Lung (tissue), 12 donors: ENCODE data around the gene PRKCE. TPM values are rescaled to one million over a fixed set of nuclear protein-coding genes. Genes with fewer than 3 reads are reported as not detected.

Source experiments
- ATAC-seq: fragments of 200-7000 bp; cut with Tn5 transposase; one replicate; pipeline ENCODE4 v1.9.1; 2020; ENCODE audit warnings: moderate number of reproducible peaks; ENCODE audit not compliant: insufficient read depth, low FRiP score
- DNase-seq, 3 donors: peaks; one replicate each; pipeline ENCODE4 v3.0.0-alpha.2; 2013 to 2017
- H3K27ac ChIP-seq, 2 donors: one replicate each; pipeline ENCODE4 v1.5.1; 2013; ENCODE audit warnings: mild to moderate bottlenecking in 2 of 2, moderate library complexity in 2 of 2, control low read depth in 1 of 2, inconsistent platforms in 1 of 2, low read depth in 1 of 2, low read length in 1 of 2
- H3K27me3 ChIP-seq, 3 donors: one replicate each; pipeline ENCODE4 v1.5.1; 2013; ENCODE audit warnings: low read length in 2 of 3; ENCODE audit not compliant: control insufficient read depth in 3 of 3, insufficient read depth in 3 of 3
- H3K36me3 ChIP-seq, 4 donors: one replicate each; pipeline ENCODE4 v1.5.1; 2013; ENCODE audit warnings: low read length in 4 of 4, mild to moderate bottlenecking in 1 of 4, moderate library complexity in 1 of 4; ENCODE audit not compliant: control insufficient read depth in 4 of 4, insufficient read depth in 4 of 4
- H3K4me1 ChIP-seq, 5 donors: one replicate each; pipeline ENCODE4 v1.5.1; 2013; ENCODE audit warnings: low read length in 5 of 5, mild to moderate bottlenecking in 2 of 5, moderate library complexity in 1 of 5; ENCODE audit not compliant: control insufficient read depth in 5 of 5, insufficient read depth in 5 of 5
- H3K4me3 ChIP-seq: one replicate; pipeline ENCODE4 v1.5.1; 2013; ENCODE audit warnings: mild to moderate bottlenecking, control low read depth, moderate library complexity
- H3K9ac ChIP-seq, 2 donors: one replicate each; pipeline ENCODE4 v1.5.1; 2013; ENCODE audit warnings: low read length in 2 of 2, control low read depth in 1 of 2; ENCODE audit not compliant: insufficient read depth in 1 of 2
- H3K9me3 ChIP-seq, 4 donors: one replicate each; pipeline ENCODE4 v1.5.1; 2013; ENCODE audit warnings: low read length in 3 of 4, mild to moderate bottlenecking in 1 of 4, moderate library complexity in 1 of 4; ENCODE audit not compliant: control insufficient read depth in 4 of 4, insufficient read depth in 3 of 4
- WGBS, 2 donors: extraction: QIAGEN DNeasy Blood & Tissue Kit; methylation state at CpG; one replicate each; pipeline ENCODE4 v1.1.7; 2013; 5-methylcytosine and 5-hydroxymethylcytosine counted together
- polyA plus RNA-seq, 2 donors: library from polyadenylated mRNA; stranded (reverse); fragments of 200-250 nt; gene quantifications; one replicate each; pipeline ENCODE4 v1.2.1, GENCODE V29; 2013
- total RNA-seq, 2 donors: library from RNA; depleted of rRNA in 1 of 2; stranded (reverse); fragments of >200 nt in 1 of 2; gene quantifications; one replicate each; pipeline ENCODE4 v1.2.1, GENCODE V29; 2014 to 2021
- TF ChIP-seq, protein P1 (sequence below): IDR thresholded peaks from 2 replicates; pipeline ENCODE4 v1.5.1; 2012; ENCODE audit warnings: mild to moderate bottlenecking; ENCODE audit errors: control extremely low read depth, extremely low read depth
- donor health status: control.
- donor health status: control.
- donor health status: Bipolar disorder and iron deficiency.
- donor health status: healthy.
- donor health status: DM: yes; HTN: yes; CAD: no.

Gene PRKCE
- total and polyA plus RNA-seq, 4 donors, result 12.5 to 82.2 (median 32.1) TPM

DNA sequence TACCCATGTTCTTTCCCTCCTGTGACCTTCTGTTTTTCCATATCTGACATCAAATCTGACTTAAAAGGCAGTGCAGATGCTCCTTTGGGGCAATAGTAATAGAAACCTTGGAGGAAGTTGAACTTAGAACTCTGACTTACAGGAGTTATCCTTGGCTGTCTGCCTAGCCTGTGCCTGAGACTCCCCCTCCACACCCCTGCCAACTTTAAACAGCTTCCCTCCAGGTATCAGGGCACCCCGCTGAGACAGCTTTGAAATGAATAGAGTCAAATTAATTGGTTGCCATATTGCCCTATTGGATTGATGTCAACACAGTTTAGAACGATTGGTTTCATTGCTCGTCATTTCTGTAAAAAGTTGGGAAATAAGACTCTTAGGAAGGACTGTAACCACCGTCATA is 322.0 kb downstream of the PRKCE start:
- no peak for DNase-seq
- no peak for ATAC-seq
- Histone ChIP-seq H3K4me1 (peaks cover 0 to 11% (median 6%) of the 10 kb centered on the region in 5 donors), H3K36me3 (peaks cover 0 to 4% (median 0%) of the 10 kb centered on the region in 4 donors), H3K27me3 (no peaks in the 10 kb centered on the region), H3K27ac (no peak overlapping the region), H3K9ac (no peak overlapping the region), H3K4me3 (no peak overlapping the region), H3K9me3 (no peaks in the 10 kb centered on the region)
- TF ChIP-seq, protein P1, sequence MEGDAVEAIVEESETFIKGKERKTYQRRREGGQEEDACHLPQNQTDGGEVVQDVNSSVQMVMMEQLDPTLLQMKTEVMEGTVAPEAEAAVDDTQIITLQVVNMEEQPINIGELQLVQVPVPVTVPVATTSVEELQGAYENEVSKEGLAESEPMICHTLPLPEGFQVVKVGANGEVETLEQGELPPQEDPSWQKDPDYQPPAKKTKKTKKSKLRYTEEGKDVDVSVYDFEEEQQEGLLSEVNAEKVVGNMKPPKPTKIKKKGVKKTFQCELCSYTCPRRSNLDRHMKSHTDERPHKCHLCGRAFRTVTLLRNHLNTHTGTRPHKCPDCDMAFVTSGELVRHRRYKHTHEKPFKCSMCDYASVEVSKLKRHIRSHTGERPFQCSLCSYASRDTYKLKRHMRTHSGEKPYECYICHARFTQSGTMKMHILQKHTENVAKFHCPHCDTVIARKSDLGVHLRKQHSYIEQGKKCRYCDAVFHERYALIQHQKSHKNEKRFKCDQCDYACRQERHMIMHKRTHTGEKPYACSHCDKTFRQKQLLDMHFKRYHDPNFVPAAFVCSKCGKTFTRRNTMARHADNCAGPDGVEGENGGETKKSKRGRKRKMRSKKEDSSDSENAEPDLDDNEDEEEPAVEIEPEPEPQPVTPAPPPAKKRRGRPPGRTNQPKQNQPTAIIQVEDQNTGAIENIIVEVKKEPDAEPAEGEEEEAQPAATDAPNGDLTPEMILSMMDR, result no peak
- WGBS, 2 donors, result 63 to 76% methylated on average over 4 of the region's 4 CpGs

DNA sequence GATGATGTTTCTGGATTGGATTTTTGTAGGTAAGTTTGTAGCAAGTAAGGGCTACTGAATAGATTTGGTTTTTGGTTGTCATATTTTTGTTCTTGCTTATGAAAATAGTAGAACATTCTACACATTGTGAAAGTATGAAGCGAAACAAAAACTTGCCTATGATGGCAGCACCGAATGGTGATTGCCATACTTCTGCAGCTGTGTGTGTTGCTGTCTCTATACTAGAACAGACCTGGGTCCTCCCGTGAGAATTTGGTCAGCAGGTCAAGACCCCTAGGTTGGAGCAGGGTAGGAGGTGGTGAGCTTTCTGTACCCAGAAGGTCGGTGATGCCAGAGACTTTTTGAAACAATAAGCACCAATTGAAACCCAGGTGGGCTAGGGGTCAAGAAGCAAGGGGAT is 322.6 kb downstream of the PRKCE start:
- Histone ChIP-seq H3K4me1 (peaks cover 0 to 7% (median 0%) of the 10 kb centered on the region in 5 donors), H3K4me3 (no peak overlapping the region), H3K36me3 (peaks cover 0 to 8% (median 0%) of the 10 kb centered on the region in 4 donors), H3K9me3 (no peaks in the 10 kb centered on the region), H3K27me3 (no peaks in the 10 kb centered on the region), H3K9ac (no peak overlapping the region), H3K27ac (no peak overlapping the region)
- WGBS, 2 donors, result 96 to 99% methylated on average over 4 of the region's 4 CpGs
- TF ChIP-seq, protein P1, result no peak
- DNase-seq (no peak), ATAC-seq (no peak)

DNA sequence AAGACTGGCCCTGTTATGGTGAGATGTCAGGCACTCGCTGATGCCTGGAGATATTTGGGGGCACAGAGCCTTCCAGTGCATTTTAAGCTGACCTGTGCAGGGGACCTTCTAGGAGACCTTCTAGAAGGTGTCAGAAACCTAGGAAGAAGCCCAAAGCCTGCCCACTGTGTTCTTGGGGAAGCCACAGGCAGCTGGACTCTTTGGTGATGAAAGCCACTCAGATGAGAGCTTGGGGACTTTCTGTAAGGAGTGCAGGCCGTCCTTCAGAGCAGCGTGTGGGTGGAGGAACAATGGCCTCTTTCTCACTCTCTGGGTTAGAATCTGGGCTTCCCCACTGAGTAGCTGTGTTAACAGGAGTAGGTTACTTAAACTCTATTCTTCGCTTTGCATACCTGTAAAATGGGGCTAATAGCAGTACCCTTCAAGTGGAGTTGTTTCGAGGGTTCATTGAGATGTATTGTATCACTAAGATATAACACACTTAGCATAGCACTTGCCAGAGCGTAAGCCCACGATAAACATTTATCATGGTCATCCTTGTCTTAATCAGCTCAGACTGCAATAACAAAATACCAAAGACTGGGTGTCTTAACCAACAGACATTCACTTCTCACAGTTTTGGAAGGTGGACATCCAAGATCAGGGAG is 323.4 kb downstream of the PRKCE start:
- Histone ChIP-seq H3K9ac (no peak overlapping the region), H3K9me3 (no peaks in the 10 kb centered on the region), H3K27me3 (no peaks in the 10 kb centered on the region), H3K27ac (no peak overlapping the region), H3K4me1 (peaks cover 0 to 3% (median 0%) of the 10 kb centered on the region in 5 donors), H3K4me3 (no peak overlapping the region), H3K36me3 (peaks cover 0 to 9% (median 0%) of the 10 kb centered on the region in 4 donors)
- 84 to 96% methylated on average over 7 of the region's 7 CpGs for WGBS, 2 donors
- DNase-seq, result no peak
- TF ChIP-seq, protein P1, result no peak
- no peak for ATAC-seq
